SK-N-SH treated with all-trans-retinoic acid at 6 μM for 48 hours (cell line): Measurements from ENCODE around the gene TYW1B.
"Not testable (repeated sequence)": the region's sequence is repeated elsewhere in the genome, so short reads cannot be mapped to it uniquely, and the experiment has no call there.

ENCODE experiments used
- ATAC-seq: fragments of 200-7000 bp; cut with Tn5 transposase; 3 replicates; pipeline ENCODE4 v1.9.1; 2020; ENCODE audit warnings: mild to moderate bottlenecking, moderate library complexity
- ZNF70 ChIP-seq: fragments of 450-650 bp; formaldehyde crosslinking; IDR thresholded peaks from 2 replicates; pipeline ENCODE4 v1.5.0; 2020; ENCODE audit warnings: mild to moderate bottlenecking, moderate library complexity

The TYW1B gene, protein sequence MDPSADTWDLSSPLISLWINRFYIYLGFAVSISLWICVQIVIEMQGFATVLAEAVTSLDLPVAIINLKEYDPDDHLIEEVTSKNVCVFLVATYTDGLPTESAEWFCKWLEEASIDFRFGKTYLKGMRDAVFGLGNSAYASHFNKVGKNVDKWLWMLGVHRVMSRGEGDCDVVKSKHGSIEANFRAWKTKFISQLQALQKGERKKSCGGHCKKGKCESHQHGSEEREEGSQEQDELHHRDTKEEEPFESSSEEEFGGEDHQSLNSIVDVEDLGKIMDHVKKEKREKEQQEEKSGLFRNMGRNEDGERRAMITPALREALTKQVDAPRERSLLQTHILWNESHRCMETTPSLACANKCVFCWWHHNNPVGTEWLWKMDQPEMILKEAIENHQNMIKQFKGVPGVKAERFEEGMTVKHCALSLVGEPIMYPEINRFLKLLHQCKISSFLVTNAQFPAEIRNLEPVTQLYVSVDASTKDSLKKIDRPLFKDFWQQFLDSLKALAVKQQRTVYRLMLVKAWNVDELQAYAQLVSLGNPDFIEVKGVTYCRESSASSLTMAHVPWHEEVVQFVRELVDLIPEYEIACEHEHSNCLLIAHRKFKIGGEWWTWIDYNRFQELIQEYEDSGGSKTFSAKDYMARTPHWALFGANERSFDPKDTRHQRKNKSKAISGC

DNA sequence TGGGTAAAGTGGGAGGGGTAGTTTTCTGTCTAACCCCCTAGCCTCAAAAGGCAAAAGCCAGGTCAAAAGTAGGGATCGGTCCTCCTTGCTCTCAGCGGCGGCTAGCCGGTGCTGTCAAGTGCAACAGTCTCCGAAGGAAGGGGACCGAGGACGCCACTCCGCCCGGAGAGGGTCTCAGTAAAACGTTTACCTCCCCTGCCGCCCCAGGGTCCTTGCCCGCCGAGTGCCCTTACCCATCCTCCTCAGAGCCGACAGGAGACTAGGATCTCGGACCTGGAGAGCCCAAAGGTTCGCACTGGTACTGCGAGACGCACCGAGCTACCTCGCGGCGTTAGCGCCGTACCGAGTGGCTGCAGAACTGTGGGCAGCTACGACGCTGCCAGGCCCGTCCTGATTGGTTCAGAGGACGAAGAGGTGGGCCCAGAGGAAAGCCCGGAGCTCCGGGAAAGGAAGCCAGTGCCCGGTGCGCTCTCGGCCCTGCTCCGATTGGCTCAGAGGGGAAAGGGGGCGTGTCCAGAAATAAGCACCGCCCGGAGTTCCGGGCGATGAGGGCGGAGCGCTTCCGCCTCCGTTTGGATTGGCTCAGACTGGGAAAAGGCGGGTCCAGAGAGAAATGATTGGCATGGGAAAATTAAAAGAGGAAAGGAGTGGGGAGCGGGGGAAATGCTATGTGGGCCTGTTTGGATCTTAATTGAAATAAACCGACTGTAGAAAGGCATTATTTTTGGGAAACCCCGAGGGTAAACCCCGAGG is at the start of gene TYW1B:
TSS of gene TYW1B (minus strand) at position 362 of the 753 bp plus-strand sequence. CDS start at position 237, 125 bp downstream.
- TF ChIP-seq ZNF70 = peak; percentile 96
- peak; percentile 94 for ATAC-seq

DNA sequence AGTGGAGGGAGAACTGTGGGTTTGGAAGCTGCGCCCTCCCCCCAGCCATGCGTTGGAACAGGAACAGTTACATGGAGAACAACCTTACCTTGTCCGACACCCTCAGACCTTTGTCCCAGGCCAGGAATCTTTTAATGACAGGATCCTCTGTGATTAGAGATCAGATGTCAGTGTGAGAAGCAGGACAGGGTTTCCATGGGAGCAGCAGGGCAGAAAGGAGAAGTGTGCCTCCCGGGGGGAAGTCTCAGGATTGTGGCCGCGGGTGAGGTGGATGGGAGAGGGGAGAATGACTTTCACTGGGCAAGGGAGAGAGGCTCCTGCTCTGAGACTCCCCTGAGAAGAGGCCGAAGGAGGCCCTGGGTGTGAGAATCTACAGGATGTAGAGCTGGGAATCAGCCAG is 39.6 kb upstream of the TYW1B start:
- ATAC-seq = not testable (repeated sequence)

DNA sequence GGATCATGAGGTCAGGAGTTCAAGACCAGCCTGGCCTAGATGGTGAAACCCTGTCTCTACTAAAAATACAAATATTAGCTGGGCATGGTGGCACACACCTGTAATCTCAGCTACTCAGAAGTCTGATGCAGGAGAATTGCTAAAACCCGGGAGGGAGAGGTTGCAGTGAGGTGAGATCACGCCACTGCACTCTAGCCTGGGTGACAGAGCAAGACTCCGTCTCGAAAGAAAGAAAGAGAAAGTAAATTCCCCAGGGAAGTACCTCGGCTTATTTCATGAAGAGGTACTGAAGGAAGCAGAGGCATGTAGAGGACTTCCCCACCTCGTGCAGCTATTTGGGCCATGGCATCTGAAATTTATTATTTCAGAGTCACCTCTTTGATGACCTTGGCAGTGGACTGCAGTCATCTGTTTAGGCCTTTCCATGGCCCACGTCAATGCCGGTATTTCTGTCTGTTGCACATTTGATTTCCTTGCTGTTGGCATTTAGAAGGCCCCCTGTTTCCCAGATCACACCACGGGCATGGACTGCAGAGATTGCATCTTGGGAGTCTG is 30.9 kb upstream of the TYW1B start:
- not testable (repeated sequence) for ATAC-seq

DNA sequence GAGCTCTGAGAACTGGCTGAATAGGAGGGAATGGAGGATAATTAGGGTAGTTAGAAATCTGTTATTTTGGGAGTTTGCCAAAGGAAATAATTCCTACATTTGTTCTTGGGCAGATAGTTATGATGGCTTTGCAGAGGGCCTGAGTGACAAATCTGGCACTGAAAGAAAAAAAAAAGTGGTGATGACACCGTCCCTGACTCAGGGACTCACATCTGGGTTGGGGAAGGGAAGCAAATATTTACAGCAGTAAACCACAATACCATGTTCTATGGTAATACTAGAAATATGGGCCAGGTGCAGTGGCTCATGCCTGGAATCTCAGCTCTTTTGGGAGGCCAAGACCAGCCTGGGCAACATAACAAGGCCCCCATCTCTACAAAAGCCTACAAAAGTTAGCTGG is 29.9 kb upstream of the TYW1B start:
- ATAC-seq = not testable (repeated sequence)

DNA sequence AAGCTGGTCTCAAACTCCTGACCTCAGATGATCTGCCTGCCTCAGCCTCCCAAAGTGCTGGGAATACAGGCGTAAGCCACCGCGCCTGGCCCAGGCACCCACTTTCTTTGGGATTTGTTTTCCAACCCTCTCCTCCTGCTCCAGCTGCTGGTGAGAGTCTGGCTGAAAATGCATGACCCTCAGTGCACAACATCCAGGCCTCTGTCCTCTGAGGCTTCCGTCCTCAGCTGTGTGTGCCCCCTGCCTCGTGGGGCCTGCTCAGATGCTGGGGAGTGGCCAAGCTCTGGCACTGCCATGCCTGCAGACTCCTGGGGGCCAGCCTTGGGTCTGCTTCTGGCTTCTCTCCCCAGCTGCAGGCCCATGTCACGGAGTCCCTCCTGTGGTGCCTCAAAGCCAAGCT is 27.3 kb upstream of the TYW1B start:
- not testable (repeated sequence) for ATAC-seq

DNA sequence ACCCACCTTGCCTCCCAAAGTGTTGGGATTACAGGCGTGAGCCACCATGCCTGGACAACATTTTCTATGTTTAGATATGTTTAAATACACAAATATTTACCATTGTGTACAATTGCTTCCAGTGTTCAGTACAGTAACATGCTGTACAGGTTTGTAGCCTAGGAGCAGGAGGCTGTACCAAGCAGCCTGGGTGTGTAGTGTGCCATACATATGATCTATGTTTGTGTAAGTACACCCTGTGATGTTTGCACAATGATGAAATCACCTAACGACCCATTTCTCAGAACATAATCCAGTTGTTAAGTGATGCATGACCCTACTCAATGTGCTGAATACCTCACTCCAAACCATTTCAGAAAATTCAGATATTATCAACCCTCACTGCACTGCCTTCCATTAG is 24.9 kb upstream of the TYW1B start:
- ATAC-seq = not testable (repeated sequence)

DNA sequence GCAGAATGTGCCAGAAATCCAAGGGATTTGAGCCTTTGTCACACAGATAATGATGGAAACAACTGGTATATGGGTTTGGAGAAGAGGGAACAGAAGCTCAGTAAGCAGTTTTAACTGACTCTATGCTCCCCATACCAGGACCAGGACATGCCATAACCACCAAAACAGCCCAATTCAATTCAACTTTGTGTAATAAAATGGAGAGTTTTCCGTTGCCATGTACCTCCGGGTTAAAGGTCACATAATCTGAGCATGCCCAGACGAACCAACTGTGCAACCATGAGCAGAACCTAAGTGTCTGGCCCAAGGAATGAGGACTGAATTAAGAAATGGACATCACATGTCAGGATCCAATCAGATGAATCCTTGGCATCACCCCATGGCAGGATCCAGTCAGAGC is 22.7 kb upstream of the TYW1B start:
- ATAC-seq = not testable (repeated sequence)

DNA sequence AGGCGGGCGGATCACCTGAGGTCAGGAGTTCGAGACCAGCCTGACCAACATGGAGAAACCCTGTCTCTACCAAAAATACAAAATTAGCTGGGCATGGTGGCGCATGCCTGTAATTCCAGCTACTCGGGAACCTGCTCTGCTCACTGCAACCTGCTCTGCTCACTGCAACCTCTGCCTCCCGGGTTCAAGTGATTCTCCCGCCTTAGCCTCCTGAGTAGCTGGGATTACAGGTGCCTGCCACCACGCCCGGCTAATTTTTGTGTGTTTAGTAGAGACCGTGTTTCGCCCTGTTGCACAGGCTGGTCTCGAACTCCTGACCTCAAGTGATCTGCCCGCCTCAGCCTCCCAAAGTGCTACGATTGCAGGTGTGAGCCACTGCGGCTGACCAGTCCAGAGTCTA is 16.1 kb upstream of the TYW1B start:
- ATAC-seq = not testable (repeated sequence)

DNA sequence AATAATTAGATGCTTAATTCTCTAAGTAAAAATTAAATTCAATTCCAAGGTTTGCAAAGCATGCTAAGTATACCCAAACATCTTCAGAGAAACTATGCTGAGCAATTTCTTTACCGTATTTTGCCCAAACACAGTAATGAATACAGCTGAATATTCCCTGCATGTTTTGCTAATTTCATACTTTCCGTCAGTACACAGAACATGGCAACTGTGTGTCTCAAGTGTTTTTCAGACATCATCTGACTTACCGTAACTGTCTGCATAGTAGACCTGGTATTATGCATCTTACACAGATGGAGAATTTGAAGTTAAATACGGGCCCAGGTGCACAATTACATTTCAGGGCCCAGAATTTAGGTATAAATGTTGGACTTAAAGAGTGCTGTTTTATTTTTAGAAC is 15.2 kb upstream of the TYW1B start:
- not testable (repeated sequence) for ATAC-seq

DNA sequence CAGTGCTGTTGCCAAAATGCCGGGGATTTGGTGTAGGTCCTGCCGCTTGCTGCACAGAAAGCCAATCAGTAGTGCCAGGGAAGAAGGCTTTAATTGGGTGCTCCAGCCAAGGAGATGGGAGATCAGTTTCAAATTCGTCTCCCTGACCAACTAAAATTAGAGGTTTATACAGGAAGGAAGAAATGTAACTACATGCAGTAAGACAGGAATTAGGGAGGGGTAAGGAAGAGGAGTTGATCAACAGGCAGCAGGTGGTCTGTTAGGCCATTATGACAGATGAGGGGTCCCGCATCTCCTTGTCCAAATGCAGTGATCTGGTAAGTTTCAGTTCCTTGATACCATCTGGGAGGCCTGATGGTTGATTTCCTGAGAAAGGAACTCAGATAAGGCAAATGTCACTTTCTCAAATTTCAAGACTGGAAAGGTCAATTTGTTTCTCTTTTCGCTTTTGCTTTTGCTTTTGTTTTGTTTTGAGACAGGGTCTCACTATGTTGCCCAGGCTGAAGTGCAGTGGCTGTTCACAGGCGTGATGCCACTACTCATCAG is 13.0 kb upstream of the TYW1B start:
- ATAC-seq = not testable (repeated sequence)

DNA sequence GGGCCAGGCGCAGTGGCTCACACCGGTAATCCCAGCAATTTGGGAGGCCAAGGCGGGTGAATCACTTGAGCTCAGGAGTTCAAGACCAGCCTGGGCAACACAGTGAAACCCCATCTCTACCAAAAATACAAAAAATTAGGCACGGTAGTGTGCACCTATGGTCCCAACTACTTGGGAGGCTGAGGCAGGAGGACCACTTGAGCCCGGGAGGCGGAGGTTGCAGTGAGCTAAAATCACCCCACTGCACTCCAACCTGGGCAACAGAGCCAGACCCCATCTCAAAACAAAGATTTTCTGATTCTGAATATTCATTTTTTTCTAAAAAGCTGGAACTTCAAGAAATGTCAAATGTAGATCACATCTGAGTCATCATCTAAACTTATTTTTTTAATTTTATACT is 10.3 kb upstream of the TYW1B start:
- ATAC-seq = not testable (repeated sequence)

DNA sequence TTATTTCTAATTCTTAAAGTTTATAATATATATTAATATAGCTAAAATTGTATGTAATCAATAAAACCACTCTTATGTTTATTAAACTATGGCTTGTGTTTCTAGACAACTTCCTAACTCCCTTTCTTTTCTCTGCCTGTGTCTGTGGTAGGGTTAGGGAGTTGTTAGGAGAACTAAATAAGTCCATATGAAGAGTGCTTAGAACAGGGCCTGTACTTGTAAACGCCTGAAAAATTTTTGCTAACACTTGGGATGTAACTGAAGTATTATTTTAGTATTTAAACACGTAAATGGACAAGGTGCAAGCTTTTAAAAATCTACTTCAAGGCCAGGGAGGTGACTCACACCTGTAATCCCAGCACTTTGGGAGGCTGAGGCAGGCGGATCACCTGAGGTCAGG is 9.3 kb upstream of the TYW1B start:
- not testable (repeated sequence) for ATAC-seq

DNA sequence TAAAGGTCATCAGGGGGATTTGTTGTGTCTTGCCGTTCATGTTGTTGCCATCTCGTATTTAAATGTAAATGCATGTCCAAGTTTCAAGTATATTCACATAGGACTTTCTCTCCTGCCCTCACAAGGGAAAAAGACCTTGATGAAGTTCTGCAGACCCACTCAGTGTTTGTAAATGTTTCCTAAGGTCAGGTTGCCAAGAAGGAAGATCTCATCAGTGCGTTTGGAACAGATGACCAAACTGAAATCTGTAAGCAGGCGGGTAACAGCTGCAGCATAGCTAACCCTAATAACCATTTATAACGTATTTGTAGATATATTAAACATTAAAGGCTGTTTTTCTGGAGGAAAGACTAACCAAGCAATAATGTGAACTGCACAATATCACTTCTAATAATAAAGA is 2.6 kb upstream of the TYW1B start:
- not testable (repeated sequence) for ATAC-seq

DNA sequence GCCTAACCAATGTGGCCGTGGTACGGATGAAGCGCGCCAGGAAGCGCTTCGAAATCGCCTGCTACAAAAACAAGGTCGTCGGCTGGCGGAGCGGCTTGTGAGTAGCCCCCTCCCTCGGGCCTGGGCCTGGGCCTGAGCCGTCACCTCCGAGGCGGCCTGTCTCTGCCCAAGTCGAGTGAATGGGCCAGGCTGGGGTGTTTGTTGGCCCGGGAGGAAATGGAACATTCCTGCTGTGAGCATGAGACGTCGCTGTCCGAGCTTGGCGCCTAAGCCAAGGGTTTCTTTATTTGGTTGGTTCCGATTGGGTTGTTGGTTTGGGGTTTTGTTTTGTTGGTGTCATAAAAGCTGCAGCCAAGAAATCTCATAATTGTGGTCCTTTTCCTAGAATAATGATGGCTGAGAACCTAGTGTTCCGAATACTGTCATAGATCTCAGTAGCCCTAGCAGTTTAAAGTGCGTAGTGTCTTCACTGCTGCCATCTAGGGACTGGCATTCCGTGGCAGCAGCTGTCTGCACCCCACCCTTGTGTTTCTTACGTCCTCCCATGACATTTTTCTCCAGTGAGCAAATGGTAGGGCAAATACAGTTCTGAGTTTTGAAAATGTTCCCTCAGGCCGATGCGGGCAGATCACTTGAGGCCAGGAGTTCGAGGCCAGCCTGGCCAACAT is 1.8 kb upstream of the TYW1B start:
- ATAC-seq = peak; percentile 73

DNA sequence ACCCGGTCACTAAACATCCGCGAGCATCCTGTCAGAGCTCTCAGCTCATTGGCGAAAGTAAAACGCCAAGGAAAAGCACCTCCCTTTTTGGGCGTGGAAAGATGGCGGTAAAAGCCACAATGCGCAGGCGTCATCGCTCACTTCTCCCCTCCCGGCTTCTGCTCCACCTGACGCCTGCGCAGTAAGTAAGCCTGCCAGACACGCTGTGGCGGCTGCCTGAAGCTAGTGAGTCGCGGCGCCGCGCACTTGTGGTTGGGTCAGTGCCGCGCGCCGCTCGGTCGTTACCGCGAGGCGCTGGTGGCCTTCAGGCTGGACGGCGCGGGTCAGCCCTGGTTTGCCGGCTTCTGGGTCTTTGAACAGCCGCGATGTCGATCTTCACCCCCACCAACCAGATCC is 1.3 kb upstream of the TYW1B start:
- peak; percentile 69 for ATAC-seq

DNA sequence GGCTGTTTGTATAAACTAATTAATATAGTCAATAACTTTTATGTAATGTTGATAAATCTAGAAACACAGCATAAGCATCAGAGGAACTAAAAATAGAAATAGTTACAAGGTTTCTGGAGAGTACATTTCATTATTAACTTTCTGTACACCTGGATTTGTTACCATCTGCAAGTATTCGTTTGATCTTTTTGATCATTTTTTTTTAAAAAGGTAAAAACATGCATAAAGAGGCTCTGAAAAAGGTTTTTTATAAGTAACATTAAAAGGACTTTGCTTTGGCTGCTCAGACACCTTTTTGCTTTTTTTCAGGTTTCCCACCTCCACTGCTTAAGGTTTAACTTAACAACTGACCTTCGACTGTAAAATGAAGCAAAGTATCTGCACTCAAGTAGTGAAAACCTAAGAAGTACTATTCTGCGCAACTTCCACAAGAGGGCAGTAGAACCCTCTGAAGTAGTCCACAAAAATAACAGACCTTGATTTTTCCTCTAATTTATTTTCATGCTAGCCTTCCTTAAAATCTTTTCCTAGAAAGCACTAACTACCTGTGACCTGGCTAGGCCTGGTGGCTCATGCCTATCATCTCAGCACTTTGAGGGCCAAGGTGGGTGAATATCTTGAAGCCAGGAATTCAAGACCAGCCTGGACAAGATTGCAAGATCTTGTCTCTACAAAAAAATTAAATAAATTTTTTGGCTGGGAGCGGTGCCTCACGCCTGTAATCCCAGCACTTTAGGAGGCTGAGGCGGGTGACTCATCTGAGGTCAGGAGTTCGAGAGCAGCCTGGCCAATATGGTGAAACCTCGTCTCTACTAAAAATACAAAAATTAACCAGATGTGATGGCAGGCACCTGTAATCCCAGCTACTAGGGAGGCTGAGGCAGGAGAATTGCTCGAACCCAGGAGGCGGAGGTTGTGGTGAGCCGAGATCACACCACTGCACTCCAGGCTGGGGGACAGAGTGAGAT is 4.0 kb downstream of the TYW1B start:
- ATAC-seq = not testable (repeated sequence)

DNA sequence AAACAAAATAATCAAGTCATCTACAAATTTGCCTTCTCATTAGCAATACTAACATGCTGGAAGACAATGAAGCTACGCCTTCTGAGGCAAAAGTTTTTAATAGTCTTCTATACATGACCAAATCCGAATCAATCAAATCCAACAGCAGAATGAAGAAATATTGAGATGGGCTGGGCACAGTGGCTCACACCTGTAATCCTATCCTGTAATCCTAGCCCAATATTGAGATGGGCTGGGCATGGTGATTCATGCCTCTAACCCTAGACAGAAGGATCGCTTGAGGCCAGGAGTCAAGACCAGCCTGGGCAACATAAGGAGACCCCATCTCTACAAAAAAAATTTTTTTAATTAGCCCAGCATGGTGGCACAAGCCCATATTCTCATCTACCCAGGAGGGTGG is 5.5 kb downstream of the TYW1B start:
- ATAC-seq = not testable (repeated sequence)

DNA sequence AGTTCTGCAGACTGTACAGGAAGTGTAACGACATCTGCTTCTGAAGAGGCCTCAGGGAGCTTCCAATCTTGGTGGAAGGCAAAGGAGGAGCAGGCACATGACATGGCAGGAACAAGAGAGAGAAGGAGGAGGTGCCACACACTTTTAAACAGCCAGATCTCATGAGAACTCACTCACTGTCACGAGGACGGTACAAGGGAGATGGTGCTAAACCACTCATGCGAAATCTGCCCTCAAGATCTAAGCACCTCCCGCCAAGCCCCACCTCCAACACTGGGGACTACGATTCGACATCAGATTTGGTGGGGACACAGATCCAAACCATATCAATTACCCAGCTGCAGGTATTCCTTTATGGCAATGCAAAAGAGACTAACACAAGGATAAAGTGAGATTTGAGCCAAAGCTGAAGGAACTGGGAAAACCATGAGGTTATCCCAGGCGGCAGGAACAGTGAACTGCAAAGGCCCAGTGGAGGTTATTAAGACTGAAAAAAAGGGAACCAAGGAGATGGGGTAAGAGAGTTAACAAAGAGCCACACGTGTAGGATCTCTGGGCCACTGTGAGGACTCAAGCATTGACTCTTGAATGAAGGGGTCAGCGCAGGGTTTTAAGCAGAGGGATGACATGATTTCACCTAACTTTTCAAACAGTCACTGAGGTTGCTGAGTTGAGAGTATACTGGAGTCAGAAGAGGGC is 9.2 kb downstream of the TYW1B start:
- ATAC-seq = not testable (repeated sequence)

DNA sequence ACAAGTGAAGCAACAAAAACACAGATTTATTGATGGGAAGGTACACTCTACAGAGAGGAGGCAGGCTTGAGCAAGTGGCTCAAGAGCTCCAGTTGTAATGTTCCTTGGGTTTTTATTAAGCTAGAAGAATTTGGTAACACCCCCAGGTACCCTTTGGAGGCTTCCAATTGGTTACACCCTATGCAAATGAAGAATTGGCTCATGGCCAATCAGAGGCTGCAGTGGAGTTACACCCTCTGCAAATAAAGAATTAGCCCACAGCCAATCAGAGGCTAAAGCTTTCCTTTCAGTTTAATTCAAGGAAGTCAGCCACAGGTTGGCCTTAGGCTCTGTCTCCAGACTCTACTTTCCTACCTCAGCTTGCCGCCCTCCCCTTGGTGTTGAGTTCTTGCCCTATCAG is 10.3 kb downstream of the TYW1B start:
- ATAC-seq = not testable (repeated sequence)
